Right renal cortex interstitium (tissue), 3 donors: ENCODE measurements around the gene IGSF21. TPM values are rescaled to one million over a fixed set of nuclear protein-coding genes. Genes with fewer than 3 reads are reported as not detected.

Experiments
- DNase-seq, 3 donors: peaks; one replicate each; pipeline ENCODE4 v3.0.0-alpha.2; 2013; ENCODE audit warnings: low read depth in 3 of 3, low spot score in 2 of 3
- polyA plus RNA-seq, 3 donors: library from polyadenylated mRNA; unstranded; fragments of 120-200 nt; gene quantifications; one replicate each; pipeline ENCODE4 v1.2.1, GENCODE V29; 2013; ENCODE audit not compliant: insufficient read length in 3 of 3

Gene IGSF21
- polyA plus RNA-seq, 3 donors = 0.32 to 0.36 (median 0.34) TPM

DNA sequence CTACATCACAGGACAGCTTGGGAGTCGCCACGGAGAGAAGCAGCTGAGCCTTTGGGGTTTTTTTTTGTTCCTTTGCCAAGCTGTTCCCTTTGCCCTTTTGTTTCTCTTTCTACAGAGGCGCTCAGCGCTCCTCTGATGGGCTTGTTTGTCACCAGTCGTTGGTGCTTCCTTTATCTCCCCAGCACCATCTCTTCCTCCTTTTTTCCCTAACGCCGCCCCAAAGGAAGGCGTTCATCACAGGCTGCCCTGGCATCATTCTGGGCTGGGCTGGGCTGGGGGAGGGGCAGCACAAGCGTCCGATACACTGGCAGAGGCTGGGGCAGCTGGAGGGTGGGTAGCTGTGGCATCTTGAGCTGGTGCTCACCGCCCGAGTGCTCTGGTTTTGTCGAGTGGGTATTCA, 10.5 kb downstream of the IGSF21 start:
- DNase-seq = no peak

GRCh38 chr1:18118491-18118890, 10.9 kb downstream of the IGSF21 start:
- DNase-seq = no peak

GRCh38 chr1:18119289-18119688, 11.7 kb downstream of the IGSF21 start:
- no peak for DNase-seq

DNA sequence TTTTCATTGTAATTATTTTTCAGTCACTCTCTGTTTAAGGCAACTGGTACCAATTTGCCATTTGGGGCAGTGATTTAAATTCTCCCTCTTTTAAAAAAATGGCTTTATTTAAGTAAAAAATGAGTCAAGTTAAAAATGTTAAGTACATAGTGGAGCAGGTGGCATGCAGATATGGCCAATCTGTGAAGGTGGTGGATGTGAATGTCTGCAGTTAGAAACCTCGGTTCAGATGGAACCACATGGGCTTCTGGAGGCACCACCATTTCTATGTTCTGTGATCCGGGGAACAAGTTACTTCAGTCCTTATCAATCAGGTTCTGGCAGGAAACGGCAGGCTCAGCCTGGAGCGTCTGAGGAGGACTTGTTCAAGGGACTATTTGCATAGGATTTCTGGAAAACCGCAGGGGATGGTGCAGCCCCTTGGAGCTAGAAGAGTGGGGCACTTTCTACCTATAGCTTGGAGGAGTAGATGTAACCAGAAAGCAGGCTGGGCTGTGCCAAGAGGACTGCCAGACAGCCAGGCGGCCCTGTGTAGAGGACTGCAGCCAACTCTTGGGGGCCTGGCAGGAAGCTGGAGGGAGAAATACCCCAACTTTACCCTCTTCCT, 12.3 kb downstream of the IGSF21 start:
- no peak for DNase-seq

GRCh38 chr1:18120638-18121037, 13.0 kb downstream of the IGSF21 start:
- DNase-seq = no peak

- no peak for DNase-seq
Observed at GRCh38 chr1:18121072-18121820, 13.6 kb downstream of the IGSF21 start.

DNA sequence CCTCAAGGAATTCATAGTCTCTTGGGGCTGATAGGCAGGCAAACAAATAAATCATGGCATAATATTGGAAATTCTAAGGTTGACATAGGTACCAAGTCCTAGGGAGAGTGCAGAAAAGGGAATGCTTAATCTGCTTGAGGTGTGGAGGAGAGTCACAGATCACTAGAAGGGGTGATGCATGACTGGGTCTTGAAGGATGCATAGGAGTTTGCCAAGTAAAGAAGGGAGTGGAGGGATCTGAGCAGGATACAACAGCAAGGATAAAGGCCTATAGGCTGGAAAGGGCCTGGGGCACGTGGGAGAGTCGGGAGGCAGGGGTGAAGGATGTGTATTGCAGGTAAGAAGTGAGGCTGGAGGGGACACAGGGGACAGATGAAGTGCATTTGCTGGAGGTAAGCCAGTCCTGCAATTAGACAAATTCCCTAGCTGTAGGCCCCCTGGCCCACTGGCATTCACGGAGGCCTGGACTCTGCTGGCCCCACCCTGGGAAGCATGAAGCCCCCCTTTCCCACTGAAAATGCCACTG, 15.9 kb downstream of the IGSF21 start:
- DNase-seq = no peak

DNA sequence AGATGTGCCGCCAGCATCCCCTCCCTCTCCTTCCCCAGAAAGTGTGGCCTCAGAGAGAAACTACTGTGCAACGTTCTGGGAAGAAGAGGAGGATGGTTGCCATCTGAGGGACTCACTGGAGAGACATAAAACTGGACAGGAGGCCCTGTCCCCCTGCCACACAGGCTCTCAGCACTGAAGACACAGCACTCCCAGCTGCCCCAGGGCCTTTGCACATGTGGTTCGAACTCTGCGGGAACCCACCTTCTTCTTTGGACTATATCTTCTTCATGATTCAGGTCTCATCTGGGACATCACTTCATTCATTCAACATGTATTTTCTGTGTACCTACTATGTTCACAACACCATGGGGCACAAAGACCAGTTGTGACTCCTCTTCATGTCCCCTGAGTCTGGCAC, 17.4 kb downstream of the IGSF21 start:
- DNase-seq = no peak

DNA sequence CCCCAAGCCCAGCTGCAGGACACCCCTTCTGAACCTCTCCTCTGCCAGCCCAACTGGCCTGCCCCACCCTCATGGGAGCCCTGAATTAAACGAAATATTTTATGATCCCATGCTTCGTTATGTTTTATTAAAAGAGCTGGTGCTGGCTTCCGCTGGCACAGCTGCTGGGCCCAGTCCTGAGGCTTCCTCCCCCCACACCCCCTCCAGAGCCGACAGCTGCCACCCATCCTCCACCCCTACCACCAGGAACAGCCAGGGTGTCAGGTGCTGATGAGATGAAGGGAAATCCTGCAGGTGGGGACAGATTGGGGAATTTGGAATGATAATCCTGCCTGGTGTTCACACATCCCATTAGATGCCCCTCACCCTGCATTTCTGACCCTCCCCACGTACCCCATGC, 19.0 kb downstream of the IGSF21 start:
- DNase-seq = no peak

GRCh38 chr1:18128298-18128697, 20.7 kb downstream of the IGSF21 start:
- no peak for DNase-seq

DNA sequence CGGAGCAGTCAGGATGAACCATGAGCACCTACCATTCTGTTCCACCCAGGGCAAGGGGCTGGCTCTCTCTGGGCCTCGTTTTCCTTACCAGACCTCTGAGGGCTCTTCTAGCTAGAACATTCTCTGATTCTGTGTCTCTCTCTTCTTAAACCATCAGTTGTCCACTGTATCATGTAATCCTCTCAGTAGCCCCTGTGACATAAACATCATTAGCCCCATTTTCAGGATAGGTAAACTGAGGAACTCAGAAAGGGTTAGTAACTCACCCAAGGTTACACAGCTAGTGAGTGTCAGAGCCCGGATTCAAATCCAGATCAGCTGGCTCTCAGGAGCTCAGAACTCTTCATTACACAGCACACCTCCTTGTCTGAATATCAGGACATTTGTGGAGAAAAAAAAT, 22.8 kb downstream of the IGSF21 start:
- DNase-seq = no peak

DNA sequence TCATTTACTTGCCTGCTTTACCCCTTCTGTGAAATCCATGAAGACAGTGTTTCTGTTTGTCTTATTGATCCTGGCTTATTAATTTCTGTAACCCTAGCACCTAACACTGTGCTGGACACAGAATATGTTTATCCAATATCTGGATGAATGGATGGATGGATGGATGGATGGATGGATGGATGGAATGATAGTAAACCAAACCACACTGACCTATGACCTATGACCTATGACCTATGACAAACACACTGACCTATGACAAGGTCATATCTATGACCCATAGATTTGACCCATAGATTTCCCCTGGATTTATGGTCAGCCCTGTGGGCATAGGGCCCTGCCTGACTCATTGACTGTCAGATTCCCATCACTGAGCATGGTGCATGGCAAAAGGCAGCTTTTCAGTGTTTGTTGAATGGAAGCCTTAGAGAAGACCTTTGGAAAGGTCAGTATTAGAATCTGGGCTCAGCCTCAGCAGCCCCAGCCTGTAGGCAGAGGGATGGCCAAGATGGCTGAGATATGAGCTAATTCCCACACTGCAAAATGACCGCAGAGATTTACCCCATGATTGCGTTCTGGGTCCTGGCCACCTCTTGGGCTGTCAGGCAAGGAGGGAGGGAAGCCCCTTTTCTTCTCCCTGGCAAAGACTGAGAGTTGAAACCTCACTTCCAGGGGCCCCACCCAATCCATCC, 24.6 kb downstream of the IGSF21 start:
- no peak for DNase-seq

DNA sequence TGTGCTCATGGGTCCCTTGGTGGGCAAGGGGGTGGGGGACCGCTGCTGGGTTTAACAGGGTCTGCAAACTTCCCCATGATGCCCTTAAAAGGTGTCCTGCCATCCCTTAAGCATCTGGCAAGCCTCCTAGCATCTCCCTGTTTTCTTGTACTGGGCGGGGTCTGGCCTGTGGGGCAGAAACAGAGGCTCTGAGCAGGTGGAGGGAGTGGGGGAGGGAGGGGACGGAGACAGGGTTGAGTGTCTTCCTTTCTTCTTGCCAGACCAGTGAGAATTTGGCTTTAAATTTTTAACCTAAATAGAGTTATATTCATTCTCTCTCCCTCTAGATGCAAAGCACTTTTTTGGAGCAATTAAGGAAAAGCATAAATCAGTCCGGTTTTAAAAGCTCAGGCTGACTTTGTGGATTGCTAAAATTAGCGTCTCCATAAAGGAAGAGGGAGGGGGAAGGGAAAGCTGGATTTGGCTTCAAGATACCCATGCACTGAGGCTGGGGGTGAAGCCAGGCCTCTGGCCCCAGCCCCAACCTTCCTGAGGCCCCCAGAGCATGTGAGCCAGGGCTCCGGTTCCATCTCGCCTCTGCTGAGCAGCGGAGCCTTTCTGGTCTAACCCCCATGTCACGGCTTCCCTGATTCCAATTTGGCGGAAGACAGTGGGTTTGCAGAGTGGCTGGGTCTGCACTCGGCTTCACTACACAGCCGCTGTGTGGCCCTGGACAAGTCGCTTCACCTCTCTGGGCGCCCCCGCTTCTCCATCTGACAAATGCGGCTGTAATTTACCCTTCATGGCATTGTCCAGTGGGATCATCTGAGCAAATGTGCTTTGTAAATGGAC, 25.3 kb downstream of the IGSF21 start:
- DNase-seq = no peak

DNA sequence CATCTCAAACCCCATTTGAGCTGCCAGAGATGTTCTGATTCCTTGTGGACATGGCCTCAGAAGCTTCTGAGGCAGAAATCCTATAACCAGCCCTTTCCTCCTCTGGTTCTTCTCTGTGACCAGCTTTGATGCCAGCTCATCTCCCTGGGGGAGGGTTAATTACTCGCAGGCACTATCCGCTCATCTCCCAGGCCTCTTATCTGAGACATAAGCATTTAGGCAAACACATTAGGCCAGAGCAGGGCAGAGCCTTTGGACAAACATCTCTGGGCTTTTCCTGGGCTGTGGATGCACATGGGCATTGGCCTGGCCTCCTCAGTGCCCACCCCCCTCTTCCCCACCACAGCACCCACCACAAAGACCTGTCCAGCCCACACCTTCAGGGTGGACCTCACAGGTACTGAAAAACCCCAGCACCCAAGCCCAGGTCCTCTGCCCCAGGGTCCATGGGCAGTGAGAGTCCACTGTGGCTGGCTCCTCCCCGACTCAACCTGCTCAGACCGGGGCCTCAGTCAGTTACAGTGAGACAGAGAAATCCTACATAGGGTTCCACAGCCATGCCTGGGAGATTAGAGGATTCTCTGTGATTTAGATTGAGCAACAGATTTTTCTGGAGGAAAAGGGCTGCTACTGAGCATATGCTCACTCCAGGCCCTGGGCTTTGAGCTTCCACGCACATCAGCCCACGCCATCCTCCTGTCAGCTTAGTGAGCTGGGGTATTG, 26.9 kb downstream of the IGSF21 start:
- DNase-seq = no peak

GRCh38 chr1:18137759-18138345, 30.3 kb downstream of the IGSF21 start:
- DNase-seq = no peak

DNA sequence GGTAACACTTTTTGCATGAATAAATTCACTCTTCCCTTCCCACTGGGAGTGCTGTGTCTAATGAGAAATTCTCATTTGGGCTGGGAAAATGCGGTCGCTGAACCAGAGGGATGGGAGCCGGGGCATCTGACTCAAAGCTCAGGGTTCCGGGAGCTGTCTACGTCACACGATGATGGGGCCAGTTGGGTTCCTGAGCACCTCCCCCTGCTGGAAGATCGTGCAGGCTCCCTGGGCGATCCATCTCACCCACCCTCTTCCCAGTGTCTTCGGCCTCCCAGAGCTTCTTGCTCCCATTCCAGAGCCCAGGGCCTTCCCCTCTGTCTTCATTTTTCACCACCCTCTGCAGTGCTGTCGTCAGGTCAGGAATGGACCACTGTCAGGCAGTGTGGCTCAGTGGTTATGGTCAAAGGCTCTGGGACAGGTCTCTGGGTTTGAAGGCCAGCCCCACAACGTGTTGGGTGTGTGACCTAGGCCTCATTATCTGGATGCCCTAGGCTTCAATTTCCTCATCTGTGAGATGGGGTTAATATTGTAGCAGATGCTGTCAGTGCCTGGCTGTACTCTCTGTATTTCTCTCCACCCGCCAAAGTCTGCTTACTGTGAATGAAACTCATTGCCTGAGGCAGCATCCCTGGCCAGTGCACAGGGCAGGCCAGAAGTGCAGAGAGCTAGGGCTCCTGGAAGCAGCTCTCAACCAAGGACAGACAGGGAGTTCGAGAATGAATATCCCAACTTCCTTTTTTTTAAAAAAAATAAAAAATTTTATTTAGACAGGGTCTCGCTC, 31.8 kb downstream of the IGSF21 start:
- no peak for DNase-seq

- no peak for DNase-seq
Observed at GRCh38 chr1:18140411-18140810, 32.8 kb downstream of the IGSF21 start.

DNA sequence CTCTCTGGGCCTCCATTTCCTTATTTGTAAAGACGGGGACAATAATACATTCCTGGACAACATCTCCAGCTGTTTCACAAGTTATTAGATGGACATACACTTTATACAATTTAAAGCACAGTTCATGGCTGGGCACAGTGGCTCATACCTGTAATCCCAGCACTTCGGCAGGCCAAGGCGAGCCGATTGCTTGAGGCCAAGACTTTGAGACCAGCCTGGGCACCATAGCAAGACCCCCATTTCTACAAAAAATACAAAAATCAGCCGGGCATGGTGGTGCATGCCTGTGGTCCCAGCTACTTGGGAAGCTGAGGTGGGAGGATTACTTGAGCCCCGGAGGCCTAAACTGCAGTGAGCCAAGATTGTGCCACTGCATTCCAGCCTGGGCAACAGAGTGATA, 34.1 kb downstream of the IGSF21 start:
- no peak for DNase-seq

- DNase-seq = no peak
Observed at GRCh38 chr1:18142471-18142870, 34.9 kb downstream of the IGSF21 start.
